Activated B cell treated with CpG ODN at 0.5 μM for 24 hours (primary cell): ENCODE measurements around the gene CRACR2B. TPM values are rescaled to one million over a fixed set of nuclear protein-coding genes. Genes with fewer than 3 reads are reported as not detected.

Experiments
- ATAC-seq: fragments of 200-7000 bp; cut with Tn5 transposase; one replicate; pipeline ENCODE4 v1.10.0; 2021; ENCODE audit warnings: low read depth, mild to moderate bottlenecking, moderate library complexity
- CTCF ChIA-PET: fragments of 350-600 bp; sonication (Branson Sonifier 250); formaldehyde crosslinking; loops from one replicate; lab custom pipeline; 2021; ENCODE audit warnings: antibody characterized with exemption; lab: Charles Lee
- POLR2A ChIA-PET: fragments of 350-600 bp; sonication (Branson Sonifier 250); formaldehyde crosslinking; loops from one replicate; lab custom pipeline; 2021; ENCODE audit warnings: antibody characterized with exemption; lab: Charles Lee
- DNase-seq: peaks from one replicate; pipeline ENCODE4 v3.0.0; 2022
- H3K27ac Mint-ChIP-seq: one replicate; pipeline ENCODE4 v1.8.0; 2020; ENCODE audit warnings: mixed read lengths
- H3K27me3 Mint-ChIP-seq: one replicate; pipeline ENCODE4 v1.8.0; 2021; ENCODE audit warnings: mixed read lengths
- H3K36me3 Mint-ChIP-seq: one replicate; pipeline ENCODE4 v1.8.0; 2021; ENCODE audit warnings: low read depth, mixed read lengths
- H3K4me1 Mint-ChIP-seq: one replicate; pipeline ENCODE4 v1.8.0; 2021; ENCODE audit warnings: mixed read lengths
- H3K4me3 Mint-ChIP-seq: one replicate; pipeline ENCODE4 v1.8.0; 2020; ENCODE audit warnings: mild to moderate bottlenecking, mixed read lengths
- H3K9me3 Mint-ChIP-seq: one replicate; pipeline ENCODE4 v1.8.0; 2020; ENCODE audit warnings: mixed read lengths
- CTCF ChIP-seq: fragments of 200-600 bp; IDR thresholded peaks from one replicate; pipeline ENCODE4 v1.8.0; 2022; ENCODE audit warnings: antibody characterized with exemption, mild to moderate bottlenecking
- intact Hi-C: fragments of 100-400 bp; cut with micrococcal nuclease; formaldehyde crosslinking; loops from one replicate; pipeline ENCODE4 v1.15.1; 2024
- total RNA-seq: library from RNA; stranded (reverse); gene quantifications from 2 replicates; pipeline ENCODE4 v1.2.3, GENCODE V29; 2022

CRACR2B gene
- total RNA-seq, 1 donor from 2014 or later, result 4.5 TPM

- Mint-ChIP-seq H3K36me3 (peaks cover 23% of the 10 kb centered on the region), H3K4me3 (no peak overlapping the region), H3K9me3 (no peaks in the 10 kb centered on the region), H3K27me3 (no peaks in the 10 kb centered on the region), H3K27ac (no peak overlapping the region), H3K4me1 (no peaks in the 10 kb centered on the region)
- no peak for TF ChIP-seq CTCF
- DNase-seq, result no peak
- intact Hi-C loops, result no loop called here
- ChIA-PET CTCF (no interaction called here), POLR2A (interaction anchor here (0.7 kb wide), 1 partner anchor 78 kb away, joined by 5 read pairs; no protein-coding TSS in a partner anchor)
- no peak for ATAC-seq
Observed at GRCh38 chr11:873706-874105, 46.0 kb downstream of the CRACR2B start.

- Mint-ChIP-seq H3K36me3 (peaks cover 28% of the 10 kb centered on the region), H3K9me3 (no peaks in the 10 kb centered on the region), H3K4me3 (no peak overlapping the region), H3K4me1 (no peaks in the 10 kb centered on the region), H3K27ac (no peak overlapping the region), H3K27me3 (no peaks in the 10 kb centered on the region)
- DNase-seq (no peak), ATAC-seq (no peak)
- CTCF ChIA-PET, result no interaction called here
- intact Hi-C loops, result no loop called here
- POLR2A ChIA-PET, result no interaction called here
- TF ChIP-seq CTCF, result no peak
Observed at GRCh38 chr11:875203-875602, 47.5 kb downstream of the CRACR2B start.

GRCh38 chr11:875769-876301 is 48.1 kb downstream of the CRACR2B start:
- ATAC-seq (no peak), DNase-seq (no peak)
- no peaks in the 10 kb centered on the region for H3K9me3 Mint-ChIP-seq
- no peak for TF ChIP-seq CTCF
- H3K27ac Mint-ChIP-seq, result no peak overlapping the region
- H3K36me3 Mint-ChIP-seq, result peaks cover 33% of the 10 kb centered on the region
- no peaks in the 10 kb centered on the region for H3K27me3 Mint-ChIP-seq
- ChIA-PET POLR2A (no interaction called here), CTCF (no interaction called here)
- H3K4me1 Mint-ChIP-seq, result no peaks in the 10 kb centered on the region
- H3K4me3 Mint-ChIP-seq, result no peak overlapping the region
- intact Hi-C loops, result no loop called here

GRCh38 chr11:876545-876944 is 48.8 kb downstream of the CRACR2B start:
- H3K4me1 Mint-ChIP-seq, result no peaks in the 10 kb centered on the region
- no peaks in the 10 kb centered on the region for H3K27me3 Mint-ChIP-seq
- no peak overlapping the region for H3K27ac Mint-ChIP-seq
- H3K9me3 Mint-ChIP-seq, result no peaks in the 10 kb centered on the region
- DNase-seq (no peak), ATAC-seq (no peak)
- POLR2A ChIA-PET, result interaction anchor here (0.5 kb wide), 1 partner anchor 44 kb away, joined by 4 read pairs; no protein-coding TSS in a partner anchor
- H3K4me3 Mint-ChIP-seq, result no peak overlapping the region
- intact Hi-C loops, result no loop called here
- TF ChIP-seq CTCF, result no peak
- CTCF ChIA-PET, result no interaction called here
- peaks cover 36% of the 10 kb centered on the region for H3K36me3 Mint-ChIP-seq

GRCh38 chr11:877565-877964 is 49.8 kb downstream of the CRACR2B start:
- H3K27me3 Mint-ChIP-seq, result no peaks in the 10 kb centered on the region
- H3K4me3 Mint-ChIP-seq, result no peak overlapping the region
- no peak for TF ChIP-seq CTCF
- H3K27ac Mint-ChIP-seq, result no peak overlapping the region
- ATAC-seq (no peak), DNase-seq (no peak)
- no peaks in the 10 kb centered on the region for H3K4me1 Mint-ChIP-seq
- CTCF ChIA-PET, result no interaction called here
- peaks cover 45% of the 10 kb centered on the region for H3K36me3 Mint-ChIP-seq
- no peaks in the 10 kb centered on the region for H3K9me3 Mint-ChIP-seq
- intact Hi-C loops, result no loop called here
- POLR2A ChIA-PET, result no interaction called here
